Neutrophil (primary cell): ENCODE data around the gene IFIT1B.

Experiments
- H3K27ac ChIP-seq: fragments of 200-600 bp; sonication (generic); 2 replicates; pipeline ENCODE4 v1.5.1; 2016; ENCODE audit warnings: mild to moderate bottlenecking, moderate library complexity
- H3K27me3 ChIP-seq: fragments of 200-600 bp; sonication (generic); 2 replicates; pipeline ENCODE4 v1.6.0; 2016; ENCODE audit warnings: mild to moderate bottlenecking
- H3K36me3 ChIP-seq: fragments of 200-600 bp; sonication (generic); 2 replicates; pipeline ENCODE4 v1.5.1; 2017
- H3K4me1 ChIP-seq, 2 experiments: fragments of 200-600 bp in 1 of 2; sonication (generic) in 1 of 2; 1 replicate in 1 of 2; 2 replicates in 1 of 2; pipeline versions ENCODE4 v1.5.1 to v1.6.1; 2013 to 2016; ENCODE audit warnings: low read depth in 1 of 2, low read length in 1 of 2, mild to moderate bottlenecking in 1 of 2, moderate library complexity in 1 of 2; ENCODE audit not compliant: control insufficient read depth in 1 of 2, insufficient read depth in 1 of 2
- H3K4me3 ChIP-seq, 2 experiments: fragments of 200-600 bp in 1 of 2; sonication (generic) in 1 of 2; 1 replicate in 1 of 2; 2 replicates in 1 of 2; pipeline ENCODE4 v1.5.1; 2013 to 2016; ENCODE audit warnings: low read depth in 1 of 2, low read length in 1 of 2, mild to moderate bottlenecking in 1 of 2, moderate library complexity in 1 of 2
- H3K9me3 ChIP-seq: fragments of 200-600 bp; sonication (generic); 2 replicates; pipeline ENCODE4 v1.5.1; 2016
- TF ChIP-seq, protein P1 (sequence below): fragments of 200-600 bp; sonication (generic); IDR thresholded peaks from 2 replicates; pipeline ENCODE4 v1.5.1; 2016; ENCODE audit warnings: antibody characterized with exemption

Gene IFIT1B

DNA sequence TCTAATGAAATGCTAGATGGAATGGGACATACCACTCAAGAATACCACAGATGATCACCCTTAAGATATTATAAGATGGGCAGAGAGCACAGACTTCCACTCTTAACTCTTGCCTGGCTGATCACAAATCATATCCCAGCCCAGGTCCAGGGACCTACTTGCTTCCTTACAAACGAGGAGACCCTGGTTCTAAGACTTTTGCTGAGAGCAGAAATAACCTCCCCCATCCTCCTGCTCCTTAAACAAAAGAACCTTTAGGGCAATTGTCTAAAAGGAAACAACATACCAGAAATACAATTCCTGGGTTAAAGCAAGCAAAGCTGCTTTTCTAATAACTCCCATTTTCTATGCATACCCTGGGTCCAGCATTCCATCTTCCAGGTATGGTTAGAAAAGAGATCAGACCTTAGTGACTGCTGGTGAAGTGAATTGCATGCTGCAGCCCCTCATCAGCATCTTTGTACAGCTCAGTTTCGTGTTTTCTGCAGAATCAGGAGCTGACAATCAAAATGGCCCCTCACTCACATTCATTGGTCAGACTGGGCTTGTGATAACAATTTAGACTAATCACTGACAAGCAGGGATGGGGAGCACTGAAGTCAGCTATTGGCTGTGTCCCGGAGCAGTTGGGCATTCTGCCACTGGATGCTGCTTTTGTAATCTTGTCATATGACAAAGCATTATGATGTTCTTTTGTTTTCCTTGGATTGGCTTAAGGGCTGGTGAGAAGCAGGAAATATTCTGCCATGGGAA lies 35.5 kb upstream of the IFIT1B start:
- H3K27ac ChIP-seq = peak overlapping the region; percentile 17
- H3K27me3 ChIP-seq = no peaks in the 10 kb centered on the region

DNA sequence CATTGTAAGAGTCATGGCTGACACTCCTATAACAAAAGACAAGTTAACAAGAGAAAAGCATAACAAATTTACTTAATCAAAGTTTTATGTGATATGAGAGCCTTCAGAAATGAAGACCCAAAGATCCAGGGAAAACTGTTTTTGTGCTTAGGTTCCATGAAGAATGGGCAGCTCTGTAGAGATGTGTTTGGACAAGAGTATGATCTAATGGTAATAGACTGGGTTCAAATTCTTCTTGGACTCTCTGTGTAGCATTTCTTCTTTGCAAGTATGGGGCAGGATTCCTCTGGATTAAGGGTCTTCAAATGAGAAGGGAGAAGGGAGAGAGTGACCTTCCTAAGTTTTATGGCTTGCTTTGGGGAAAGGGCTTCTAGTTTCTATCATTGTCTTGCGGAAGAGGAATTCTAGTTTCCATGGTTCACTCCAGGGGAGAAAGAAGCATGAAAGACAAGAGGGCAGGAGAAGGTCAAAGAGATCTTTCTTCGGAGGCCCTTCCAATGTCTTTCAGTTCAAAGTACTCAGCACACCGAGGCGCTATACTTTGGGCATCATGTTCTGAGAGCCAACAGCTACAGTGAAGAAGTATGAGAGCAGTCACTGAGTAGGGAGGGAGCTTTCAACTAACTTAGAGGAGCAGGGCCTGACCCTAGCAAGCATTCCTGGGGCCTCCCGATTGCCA lies 34.6 kb upstream of the IFIT1B start:
- Histone ChIP-seq H3K36me3 (peaks cover 29% of the 10 kb centered on the region), H3K27ac (peak overlapping the region; percentile 17), H3K4me3 (no peak overlapping the region), H3K9me3 (no peaks in the 10 kb centered on the region), H3K4me1 (peaks cover 8% of the 10 kb centered on the region in 2 experiments), H3K27me3 (peaks cover 8% of the 10 kb centered on the region)
- TF ChIP-seq, protein P1, sequence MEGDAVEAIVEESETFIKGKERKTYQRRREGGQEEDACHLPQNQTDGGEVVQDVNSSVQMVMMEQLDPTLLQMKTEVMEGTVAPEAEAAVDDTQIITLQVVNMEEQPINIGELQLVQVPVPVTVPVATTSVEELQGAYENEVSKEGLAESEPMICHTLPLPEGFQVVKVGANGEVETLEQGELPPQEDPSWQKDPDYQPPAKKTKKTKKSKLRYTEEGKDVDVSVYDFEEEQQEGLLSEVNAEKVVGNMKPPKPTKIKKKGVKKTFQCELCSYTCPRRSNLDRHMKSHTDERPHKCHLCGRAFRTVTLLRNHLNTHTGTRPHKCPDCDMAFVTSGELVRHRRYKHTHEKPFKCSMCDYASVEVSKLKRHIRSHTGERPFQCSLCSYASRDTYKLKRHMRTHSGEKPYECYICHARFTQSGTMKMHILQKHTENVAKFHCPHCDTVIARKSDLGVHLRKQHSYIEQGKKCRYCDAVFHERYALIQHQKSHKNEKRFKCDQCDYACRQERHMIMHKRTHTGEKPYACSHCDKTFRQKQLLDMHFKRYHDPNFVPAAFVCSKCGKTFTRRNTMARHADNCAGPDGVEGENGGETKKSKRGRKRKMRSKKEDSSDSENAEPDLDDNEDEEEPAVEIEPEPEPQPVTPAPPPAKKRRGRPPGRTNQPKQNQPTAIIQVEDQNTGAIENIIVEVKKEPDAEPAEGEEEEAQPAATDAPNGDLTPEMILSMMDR = no peak

More for the DNA sequence above, 35.5 kb upstream of the IFIT1B start:
- Histone ChIP-seq H3K36me3 (peaks cover 37% of the 10 kb centered on the region), H3K9me3 (no peaks in the 10 kb centered on the region), H3K4me1 (peaks cover 8% of the 10 kb centered on the region in 2 experiments), H3K4me3 (no peak overlapping the region)
- TF ChIP-seq, protein P1 = no peak

DNA sequence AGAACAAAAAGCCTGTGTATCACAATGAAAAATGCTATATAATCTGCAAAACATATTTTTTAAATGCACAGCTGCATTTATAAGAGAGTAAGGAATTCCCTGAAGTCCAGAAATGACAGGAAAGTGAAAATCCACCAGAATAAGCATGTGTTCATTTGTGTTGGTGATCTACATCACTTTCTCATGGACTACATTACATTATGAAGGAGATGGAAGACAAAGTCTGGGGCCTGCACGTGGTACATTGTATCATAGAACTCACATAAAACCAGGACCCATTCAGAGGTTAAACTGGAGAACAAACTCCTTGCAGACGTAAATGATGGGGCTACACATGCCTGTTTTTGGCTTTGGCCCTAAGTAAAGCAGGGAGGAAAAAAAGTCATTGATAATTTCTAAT lies 33.7 kb upstream of the IFIT1B start:
- Histone ChIP-seq H3K36me3 (peaks cover 20% of the 10 kb centered on the region), H3K27me3 (peaks cover 14% of the 10 kb centered on the region), H3K4me1 (peaks cover 8% of the 10 kb centered on the region in 2 experiments), H3K4me3 (no peak overlapping the region), H3K27ac (no peak overlapping the region), H3K9me3 (no peaks in the 10 kb centered on the region)
- TF ChIP-seq, protein P1 = no peak

DNA sequence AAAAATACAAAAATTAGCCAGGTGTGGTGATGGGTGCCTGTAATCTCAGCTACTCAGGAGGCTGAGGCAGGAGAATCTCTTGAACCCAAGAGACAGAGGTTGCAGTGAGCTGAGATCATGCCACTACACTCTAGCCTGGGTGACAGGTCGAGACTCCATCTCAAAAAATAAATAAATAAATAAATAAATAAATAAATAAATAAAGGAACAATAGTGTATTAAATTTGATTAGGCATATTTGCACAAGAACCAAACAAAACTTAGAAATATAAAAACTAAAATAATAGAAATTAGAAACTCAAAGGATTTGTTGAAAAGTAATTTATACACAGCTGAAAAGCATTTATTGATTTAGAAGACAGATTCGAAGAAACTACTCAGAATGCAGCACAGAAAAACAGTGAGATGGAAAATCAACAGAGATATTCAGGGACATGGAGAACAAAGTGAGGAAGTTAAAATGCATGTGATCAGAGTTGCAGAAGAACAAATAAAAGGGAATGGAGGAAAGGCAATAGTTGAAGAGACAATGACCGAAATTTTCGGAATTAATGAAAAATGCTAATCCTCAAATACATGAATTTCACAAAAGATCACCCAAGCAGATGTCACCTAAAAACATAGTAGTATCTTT lies 32.4 kb upstream of the IFIT1B start:
- Histone ChIP-seq H3K27me3 (peaks cover 26% of the 10 kb centered on the region), H3K36me3 (peaks cover 8% of the 10 kb centered on the region), H3K4me1 (peaks cover 8% of the 10 kb centered on the region in 2 experiments), H3K9me3 (no peaks in the 10 kb centered on the region), H3K4me3 (no peak overlapping the region), H3K27ac (no peak overlapping the region)
- TF ChIP-seq, protein P1 = no peak

DNA sequence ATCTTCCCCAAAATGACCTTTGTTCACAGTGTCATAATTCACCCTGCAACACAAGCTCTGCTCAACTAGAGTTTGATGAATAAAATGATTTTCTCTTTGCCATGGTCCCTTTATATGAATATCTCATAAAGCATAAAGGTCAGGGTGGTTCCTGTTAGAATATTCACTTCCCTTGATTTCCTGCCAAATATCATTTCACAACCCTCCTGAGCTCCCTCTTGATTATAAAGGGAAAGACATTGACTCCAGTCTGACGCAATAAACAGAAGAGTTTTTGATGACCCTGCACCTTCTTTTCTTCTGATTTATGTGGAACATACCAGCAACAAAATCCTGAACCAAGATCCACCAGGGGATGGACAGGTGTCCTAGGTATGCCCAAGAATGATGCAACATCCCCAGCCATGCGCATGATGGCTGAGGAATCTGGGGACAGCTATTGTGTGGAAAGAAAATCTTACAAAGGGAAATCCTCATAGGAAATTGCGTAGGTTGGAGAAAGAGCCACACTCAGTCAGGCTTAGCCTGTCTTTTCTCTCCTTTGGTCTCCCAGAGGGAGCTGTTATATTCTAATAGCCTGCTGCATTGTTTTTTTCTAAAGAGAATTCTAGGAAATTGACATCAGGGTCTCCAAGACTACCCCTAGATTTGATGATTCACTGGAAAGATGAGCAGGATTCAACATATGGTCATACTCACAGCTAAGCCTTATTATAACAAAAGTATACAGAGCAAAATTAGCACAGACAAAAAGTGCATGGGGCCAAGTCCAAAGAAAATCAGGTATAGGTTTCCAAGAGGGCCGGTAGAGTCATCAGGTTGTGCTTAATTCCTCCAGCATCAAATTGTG lies 31.2 kb upstream of the IFIT1B start:
- Histone ChIP-seq H3K27ac (no peak overlapping the region), H3K4me1 (peaks cover 8% of the 10 kb centered on the region in 2 experiments), H3K27me3 (peaks cover 27% of the 10 kb centered on the region)

More for the DNA sequence above, 31.2 kb upstream of the IFIT1B start:
- TF ChIP-seq, protein P1 = no peak
- H3K4me3 ChIP-seq = no peak overlapping the region
- H3K9me3 ChIP-seq = no peaks in the 10 kb centered on the region
- H3K36me3 ChIP-seq = no peaks in the 10 kb centered on the region
